ENCODE measurements around the gene ACACB. TPM values are rescaled to one million over a fixed set of nuclear protein-coding genes. Genes with fewer than 3 reads are reported as not detected.
A peak's percentile ranks its signal among the peaks of the same experiment; 100 is the strongest.

The ACACB gene
- total RNA-seq, 1 donor from 2014 or later: 130 TPM

- no peak for DNase-seq (ENCODE audit: extremely low spot score in 2 of 2)
- TF ChIP-seq POLR2A (IDR thresholded peaks at IDR 0.05): no peak
- intact Hi-C loops (cut with DNase I): no loop called here
These were observed 173.2 kb downstream of the ACACB start for GRCh38 chr12:109289551-109289950.

GRCh38 chr12:109290061-109290460 lies 173.7 kb downstream of the ACACB start:
- intact Hi-C loops (cut with DNase I): no loop called here
- H3K27me3 ChIP-seq: no peaks in the 10 kb centered on the region
- H3K36me3 ChIP-seq: no peaks in the 10 kb centered on the region
- no peak for DNase-seq (ENCODE audit: extremely low spot score in 2 of 2)
- TF ChIP-seq POLR2A (IDR thresholded peaks at IDR 0.05) (no peak), POLR2AphosphoS5 (IDR thresholded peaks at IDR 0.05; ENCODE audit: insufficient read depth in 1 of 2, low read depth in 1 of 2) (no peak), CTCF (IDR thresholded peaks at IDR 0.05) (no peak)
- no peak overlapping the region for H3K27ac ChIP-seq
- H3K4me1 ChIP-seq: peaks cover 5% of the 10 kb centered on the region
- H3K9me3 ChIP-seq: no peaks in the 10 kb centered on the region
- no peak overlapping the region for H3K4me3 ChIP-seq

More at GRCh38 chr12:109289551-109289950, 173.2 kb downstream of the ACACB start:
- peaks cover 5% of the 10 kb centered on the region for H3K4me1 ChIP-seq
- no peaks in the 10 kb centered on the region for H3K36me3 ChIP-seq
- H3K27ac ChIP-seq: no peak overlapping the region
- H3K27me3 ChIP-seq: no peaks in the 10 kb centered on the region
- H3K4me3 ChIP-seq: no peak overlapping the region
- no peaks in the 10 kb centered on the region for H3K9me3 ChIP-seq

GRCh38 chr12:109291117-109291516 lies 174.7 kb downstream of the ACACB start:
- H3K9me3 ChIP-seq: no peaks in the 10 kb centered on the region
- peak overlapping the region in 1 of 2 donors; percentile 22 for H3K4me3 ChIP-seq
- no peak for TF ChIP-seq POLR2AphosphoS5 (IDR thresholded peaks at IDR 0.05; ENCODE audit: insufficient read depth in 1 of 2, low read depth in 1 of 2)
- no peak for TF ChIP-seq POLR2A (IDR thresholded peaks at IDR 0.05)
- no peak for TF ChIP-seq CTCF (IDR thresholded peaks at IDR 0.05)
- H3K36me3 ChIP-seq: no peaks in the 10 kb centered on the region
- no peak for DNase-seq (ENCODE audit: extremely low spot score in 2 of 2)
- H3K4me1 ChIP-seq: peaks cover 5% of the 10 kb centered on the region
- no peaks in the 10 kb centered on the region for H3K27me3 ChIP-seq
- peak overlapping the region; percentile 60 for H3K27ac ChIP-seq
- intact Hi-C loops (cut with DNase I): no loop called here

- no peak for DNase-seq (ENCODE audit: extremely low spot score in 2 of 2)
- Histone ChIP-seq H3K9me3 (no peaks in the 10 kb centered on the region), H3K27me3 (no peaks in the 10 kb centered on the region), H3K4me1 (peaks cover 5% of the 10 kb centered on the region), H3K36me3 (no peaks in the 10 kb centered on the region), H3K4me3 (peak overlapping the region in 1 of 2 donors; percentile 22), H3K27ac (peak overlapping the region; percentile 60)
- no peak for TF ChIP-seq POLR2A (IDR thresholded peaks at IDR 0.05)
- TF ChIP-seq CTCF (IDR thresholded peaks at IDR 0.05): no peak
- no peak for TF ChIP-seq POLR2AphosphoS5 (IDR thresholded peaks at IDR 0.05; ENCODE audit: insufficient read depth in 1 of 2, low read depth in 1 of 2)
- intact Hi-C loops (cut with DNase I): no loop called here
These were observed 175.3 kb downstream of the ACACB start for GRCh38 chr12:109291521-109292341.

- peak overlapping the region; percentile 48 for H3K27ac ChIP-seq
- TF ChIP-seq POLR2AphosphoS5 (IDR thresholded peaks at IDR 0.05; ENCODE audit: insufficient read depth in 1 of 2, low read depth in 1 of 2) (no peak), POLR2A (IDR thresholded peaks at IDR 0.05) (no peak), CTCF (IDR thresholded peaks at IDR 0.05) (no peak)
- H3K4me1 ChIP-seq: peaks cover 5% of the 10 kb centered on the region
- no peaks in the 10 kb centered on the region for H3K9me3 ChIP-seq
- H3K36me3 ChIP-seq: no peaks in the 10 kb centered on the region
- no peak for DNase-seq (ENCODE audit: extremely low spot score in 2 of 2)
- no peaks in the 10 kb centered on the region for H3K27me3 ChIP-seq
- H3K4me3 ChIP-seq: no peak overlapping the region
- intact Hi-C loops (cut with DNase I): no loop called here
These were observed 175.9 kb downstream of the ACACB start for GRCh38 chr12:109292342-109292711.

All from vagina (tissue), 2 donors.